ENCODE data around the gene ELFN1.

ELFN1 gene

DNA sequence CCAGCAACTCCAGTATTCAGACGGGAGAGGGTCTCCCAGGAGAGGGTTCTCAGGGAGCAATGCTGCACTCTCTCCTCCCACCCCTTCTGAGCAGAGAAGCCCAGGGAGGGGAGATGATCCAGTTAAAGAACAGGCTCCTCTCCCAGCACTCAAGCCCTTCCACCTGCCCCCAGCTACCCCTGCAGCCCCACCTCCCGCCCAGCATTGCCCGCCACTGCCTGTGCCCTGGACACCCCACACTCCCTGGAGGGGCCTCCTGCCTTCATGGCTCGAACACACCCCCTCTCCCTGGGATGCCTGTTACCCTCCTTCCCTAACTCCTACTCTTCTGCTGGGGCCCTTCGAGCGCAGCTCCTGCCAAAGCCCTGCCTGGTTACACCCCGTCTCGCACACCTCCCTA lies 66.8 kb downstream of the ELFN1 start:
- Mint-ChIP-seq H3K9me3 (no peaks in the 10 kb centered on the region), H3K27ac (no peak overlapping the region), H3K27me3 (ENCODE audit: low read depth) (peaks cover 33% of the 10 kb centered on the region), H3K4me3 (no peak overlapping the region), H3K36me3 (ENCODE audit: low read depth) (peaks cover 4% of the 10 kb centered on the region), H3K4me1 (peaks cover 29% of the 10 kb centered on the region)
- TF ChIP-seq, protein P1, sequence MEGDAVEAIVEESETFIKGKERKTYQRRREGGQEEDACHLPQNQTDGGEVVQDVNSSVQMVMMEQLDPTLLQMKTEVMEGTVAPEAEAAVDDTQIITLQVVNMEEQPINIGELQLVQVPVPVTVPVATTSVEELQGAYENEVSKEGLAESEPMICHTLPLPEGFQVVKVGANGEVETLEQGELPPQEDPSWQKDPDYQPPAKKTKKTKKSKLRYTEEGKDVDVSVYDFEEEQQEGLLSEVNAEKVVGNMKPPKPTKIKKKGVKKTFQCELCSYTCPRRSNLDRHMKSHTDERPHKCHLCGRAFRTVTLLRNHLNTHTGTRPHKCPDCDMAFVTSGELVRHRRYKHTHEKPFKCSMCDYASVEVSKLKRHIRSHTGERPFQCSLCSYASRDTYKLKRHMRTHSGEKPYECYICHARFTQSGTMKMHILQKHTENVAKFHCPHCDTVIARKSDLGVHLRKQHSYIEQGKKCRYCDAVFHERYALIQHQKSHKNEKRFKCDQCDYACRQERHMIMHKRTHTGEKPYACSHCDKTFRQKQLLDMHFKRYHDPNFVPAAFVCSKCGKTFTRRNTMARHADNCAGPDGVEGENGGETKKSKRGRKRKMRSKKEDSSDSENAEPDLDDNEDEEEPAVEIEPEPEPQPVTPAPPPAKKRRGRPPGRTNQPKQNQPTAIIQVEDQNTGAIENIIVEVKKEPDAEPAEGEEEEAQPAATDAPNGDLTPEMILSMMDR (IDR thresholded peaks at IDR 0.05; ENCODE audit: unreplicated experiment in 3 of 3), result no peak

- Mint-ChIP-seq H3K36me3 (ENCODE audit: low read depth) (no peaks in the 10 kb centered on the region), H3K27me3 (ENCODE audit: low read depth) (peaks cover 30% of the 10 kb centered on the region), H3K4me3 (no peak overlapping the region), H3K4me1 (peaks cover 24% of the 10 kb centered on the region), H3K9me3 (no peaks in the 10 kb centered on the region), H3K27ac (no peak overlapping the region)
- TF ChIP-seq, protein P1 (IDR thresholded peaks at IDR 0.05; ENCODE audit: unreplicated experiment in 3 of 3), result no peak
Observed at GRCh38 chr7:1737523-1737922, 67.4 kb downstream of the ELFN1 start.

GRCh38 chr7:1737956-1738355 lies 67.9 kb downstream of the ELFN1 start:
- Mint-ChIP-seq H3K36me3 (ENCODE audit: low read depth) (peaks cover 4% of the 10 kb centered on the region), H3K27me3 (ENCODE audit: low read depth) (peaks cover 35% of the 10 kb centered on the region), H3K4me1 (peaks cover 25% of the 10 kb centered on the region), H3K27ac (no peak overlapping the region), H3K9me3 (no peaks in the 10 kb centered on the region), H3K4me3 (no peak overlapping the region)
- TF ChIP-seq, protein P1 (IDR thresholded peaks at IDR 0.05; ENCODE audit: unreplicated experiment in 3 of 3), result no peak

GRCh38 chr7:1738511-1738910 lies 68.4 kb downstream of the ELFN1 start:
- no peak overlapping the region for H3K4me3 Mint-ChIP-seq
- TF ChIP-seq, protein P1 (IDR thresholded peaks at IDR 0.05; ENCODE audit: unreplicated experiment in 3 of 3), result no peak
- H3K4me1 Mint-ChIP-seq, result peaks cover 20% of the 10 kb centered on the region
- H3K36me3 Mint-ChIP-seq (ENCODE audit: low read depth), result peaks cover 4% of the 10 kb centered on the region
- no peak overlapping the region for H3K27ac Mint-ChIP-seq
- peaks cover 35% of the 10 kb centered on the region for H3K27me3 Mint-ChIP-seq (ENCODE audit: low read depth)
- no peaks in the 10 kb centered on the region for H3K9me3 Mint-ChIP-seq

DNA sequence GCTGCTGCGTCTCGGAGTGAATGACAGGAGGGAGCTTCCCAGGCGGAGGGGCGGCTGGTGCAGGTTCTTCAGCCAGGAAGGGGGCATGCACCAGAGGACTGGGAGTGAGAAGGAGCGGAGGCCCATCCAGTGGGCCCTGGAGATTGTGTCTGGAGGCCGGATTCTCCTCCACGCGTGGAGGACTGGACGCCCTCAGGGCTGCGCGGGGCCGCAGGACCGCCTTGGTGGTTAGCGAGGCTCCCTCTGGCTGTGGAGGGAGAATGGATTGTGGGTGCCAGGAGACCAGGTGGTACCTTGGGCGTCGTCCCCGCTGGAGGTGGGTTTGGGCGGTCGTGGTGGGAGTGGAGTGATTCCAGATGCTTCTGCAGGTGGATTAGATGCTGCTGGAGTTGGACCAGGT lies 68.9 kb downstream of the ELFN1 start:
- TF ChIP-seq, protein P1 (IDR thresholded peaks at IDR 0.05; ENCODE audit: unreplicated experiment in 3 of 3), result no peak
- H3K27me3 Mint-ChIP-seq (ENCODE audit: low read depth), result peaks cover 35% of the 10 kb centered on the region
- no peak overlapping the region for H3K4me3 Mint-ChIP-seq
- H3K27ac Mint-ChIP-seq, result no peak overlapping the region
- H3K4me1 Mint-ChIP-seq, result peaks cover 16% of the 10 kb centered on the region
- no peaks in the 10 kb centered on the region for H3K9me3 Mint-ChIP-seq
- peaks cover 4% of the 10 kb centered on the region for H3K36me3 Mint-ChIP-seq (ENCODE audit: low read depth)

DNA sequence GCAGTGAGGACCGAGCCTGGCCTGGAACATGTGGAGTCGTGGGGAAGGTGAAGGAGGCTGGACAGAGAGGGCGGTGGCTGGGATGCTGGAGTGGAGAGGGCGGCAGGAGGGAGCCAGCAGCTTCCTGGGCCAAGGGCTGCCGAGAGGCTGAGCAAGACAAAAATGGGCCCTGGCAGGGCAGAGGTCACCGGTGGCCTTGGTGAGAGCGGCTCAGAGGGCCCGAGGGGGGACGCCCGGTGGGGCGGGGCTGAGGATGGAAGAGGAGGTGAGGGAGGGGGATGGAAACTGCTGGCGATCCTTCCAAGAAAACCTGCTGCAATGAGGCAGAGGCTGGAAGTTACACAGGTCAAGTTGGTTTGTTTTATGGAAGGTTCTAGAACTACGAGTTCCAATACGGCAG lies 69.5 kb downstream of the ELFN1 start:
- TF ChIP-seq, protein P1 (IDR thresholded peaks at IDR 0.05; ENCODE audit: unreplicated experiment in 3 of 3), result no peak
- H3K27me3 Mint-ChIP-seq (ENCODE audit: low read depth), result peaks cover 35% of the 10 kb centered on the region
- no peaks in the 10 kb centered on the region for H3K9me3 Mint-ChIP-seq
- H3K27ac Mint-ChIP-seq, result no peak overlapping the region
- H3K36me3 Mint-ChIP-seq (ENCODE audit: low read depth), result peaks cover 6% of the 10 kb centered on the region
- no peak overlapping the region for H3K4me3 Mint-ChIP-seq
- H3K4me1 Mint-ChIP-seq, result peaks cover 16% of the 10 kb centered on the region

All from nephron (organoid).